ENCODE measurements around the gene TAS1R3. TPM values are rescaled to one million over a fixed set of nuclear protein-coding genes. Genes with fewer than 3 reads are reported as not detected.

The TAS1R3 gene
- total RNA-seq, 1 donor from 2014 or later = 0.50 TPM

- Histone ChIP-seq H4K20me1 (ENCODE audit: insufficient read depth, low read length) (peaks cover 48% of the 10 kb centered on the region), H3K9me3 (ENCODE audit: insufficient read depth, low read depth, low read length) (no peaks in the 10 kb centered on the region), H3K9ac (ENCODE audit: low read length) (no peak overlapping the region), H3K4me1 (ENCODE audit: insufficient read depth, low read length) (peaks cover 36% of the 10 kb centered on the region), H3K79me2 (ENCODE audit: insufficient read depth, low read length) (peaks cover 51% of the 10 kb centered on the region), H3K4me3 (ENCODE audit: insufficient read depth, low read depth, low read length) (no peak overlapping the region), H2AFZ (ENCODE audit: low read depth, low read length) (no peak overlapping the region), H3K27me3 (ENCODE audit: insufficient read depth, low read length) (no peaks in the 10 kb centered on the region), H3K4me2 (ENCODE audit: low read length) (peak overlapping the region; percentile 97), H3K27ac (ENCODE audit: low read depth, low read length) (no peak overlapping the region), H3K36me3 (ENCODE audit: insufficient read depth, low read length) (peaks cover 11% of the 10 kb centered on the region)
- no peak overlapping the region for H3K4me3 Mint-ChIP-seq (ENCODE audit: unreplicated experiment)
- no peak overlapping the region for H3K27ac Mint-ChIP-seq (ENCODE audit: unreplicated experiment)
- no peak for TF ChIP-seq EZH2 (IDR thresholded peaks at IDR 0.05; ENCODE audit: insufficient read depth, low read length)
- no peak for TF ChIP-seq CTCF (IDR thresholded peaks at IDR 0.05; ENCODE audit: insufficient read depth, low read depth, low read length)
- no peak for FAIRE-seq
- no peaks in the 10 kb centered on the region for H3K9me3 Mint-ChIP-seq (ENCODE audit: unreplicated experiment)
- H3K27me3 Mint-ChIP-seq (ENCODE audit: low read depth, unreplicated experiment) = peaks cover 2% of the 10 kb centered on the region
- H3K4me1 Mint-ChIP-seq (ENCODE audit: low read depth, unreplicated experiment) = peaks cover 20% of the 10 kb centered on the region
- H3K36me3 Mint-ChIP-seq (ENCODE audit: low read depth, unreplicated experiment) = peaks cover 6% of the 10 kb centered on the region
- no peak for DNase-seq (ENCODE audit: low read depth)
Measured at GRCh38 chr1:1355416-1355815, 24.3 kb downstream of the TAS1R3 start.

DNA sequence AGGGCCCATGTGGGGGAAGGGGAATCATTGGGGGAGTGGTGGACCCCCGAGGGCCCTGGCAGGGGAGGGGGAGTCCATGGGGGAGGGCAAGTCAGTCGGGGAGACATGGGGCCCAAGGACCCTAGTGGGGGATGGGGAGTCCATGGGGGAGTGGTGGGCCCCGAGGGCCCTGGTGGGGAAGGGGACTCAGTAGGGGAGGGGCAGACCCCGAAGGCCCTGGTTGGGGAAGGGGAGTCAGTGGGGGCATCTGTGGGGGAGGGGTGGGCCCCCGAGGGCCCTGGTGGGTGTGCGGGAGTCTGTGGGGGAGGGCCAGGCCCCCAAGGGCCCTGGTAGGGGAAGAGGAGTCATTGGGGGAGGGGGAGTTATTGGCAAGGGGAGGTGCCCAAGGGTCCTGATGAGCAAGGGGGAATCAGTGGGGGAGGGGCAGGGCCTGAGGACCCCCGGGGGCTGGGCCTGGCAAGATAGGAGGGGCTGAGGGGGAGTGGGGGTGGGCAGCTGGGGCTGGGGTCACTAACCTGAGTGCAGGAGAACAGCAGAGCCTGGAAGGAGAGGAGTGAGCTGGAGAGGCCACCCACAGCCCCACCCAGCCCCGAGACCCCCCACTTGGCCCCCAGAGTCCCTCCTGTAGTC, 25.2 kb downstream of the TAS1R3 start:
- Histone ChIP-seq H3K4me2 (ENCODE audit: low read length) (peak overlapping the region; percentile 97), H3K4me1 (ENCODE audit: insufficient read depth, low read length) (peaks cover 44% of the 10 kb centered on the region), H3K27me3 (ENCODE audit: insufficient read depth, low read length) (no peaks in the 10 kb centered on the region), H3K4me3 (ENCODE audit: insufficient read depth, low read depth, low read length) (peak overlapping the region; percentile 83), H3K9me3 (ENCODE audit: insufficient read depth, low read depth, low read length) (no peaks in the 10 kb centered on the region), H3K79me2 (ENCODE audit: insufficient read depth, low read length) (peaks cover 51% of the 10 kb centered on the region), H3K27ac (ENCODE audit: low read depth, low read length) (no peak overlapping the region), H3K9ac (ENCODE audit: low read length) (peak overlapping the region; percentile 95), H2AFZ (ENCODE audit: low read depth, low read length) (no peak overlapping the region), H4K20me1 (ENCODE audit: insufficient read depth, low read length) (peaks cover 48% of the 10 kb centered on the region), H3K36me3 (ENCODE audit: insufficient read depth, low read length) (peaks cover 11% of the 10 kb centered on the region)
- peak overlapping the region; percentile 83 for H3K4me3 Mint-ChIP-seq (ENCODE audit: unreplicated experiment)
- peaks cover 6% of the 10 kb centered on the region for H3K36me3 Mint-ChIP-seq (ENCODE audit: low read depth, unreplicated experiment)
- no peak overlapping the region for H3K27ac Mint-ChIP-seq (ENCODE audit: unreplicated experiment)
- H3K27me3 Mint-ChIP-seq (ENCODE audit: low read depth, unreplicated experiment) = peaks cover 2% of the 10 kb centered on the region
- TF ChIP-seq EZH2 (IDR thresholded peaks at IDR 0.05; ENCODE audit: insufficient read depth, low read length) (no peak), CTCF (IDR thresholded peaks at IDR 0.05; ENCODE audit: insufficient read depth, low read depth, low read length) (no peak)
- no peak for DNase-seq (ENCODE audit: low read depth)
- peaks cover 27% of the 10 kb centered on the region for H3K4me1 Mint-ChIP-seq (ENCODE audit: low read depth, unreplicated experiment)
- no peak for FAIRE-seq
- no peaks in the 10 kb centered on the region for H3K9me3 Mint-ChIP-seq (ENCODE audit: unreplicated experiment)

DNA sequence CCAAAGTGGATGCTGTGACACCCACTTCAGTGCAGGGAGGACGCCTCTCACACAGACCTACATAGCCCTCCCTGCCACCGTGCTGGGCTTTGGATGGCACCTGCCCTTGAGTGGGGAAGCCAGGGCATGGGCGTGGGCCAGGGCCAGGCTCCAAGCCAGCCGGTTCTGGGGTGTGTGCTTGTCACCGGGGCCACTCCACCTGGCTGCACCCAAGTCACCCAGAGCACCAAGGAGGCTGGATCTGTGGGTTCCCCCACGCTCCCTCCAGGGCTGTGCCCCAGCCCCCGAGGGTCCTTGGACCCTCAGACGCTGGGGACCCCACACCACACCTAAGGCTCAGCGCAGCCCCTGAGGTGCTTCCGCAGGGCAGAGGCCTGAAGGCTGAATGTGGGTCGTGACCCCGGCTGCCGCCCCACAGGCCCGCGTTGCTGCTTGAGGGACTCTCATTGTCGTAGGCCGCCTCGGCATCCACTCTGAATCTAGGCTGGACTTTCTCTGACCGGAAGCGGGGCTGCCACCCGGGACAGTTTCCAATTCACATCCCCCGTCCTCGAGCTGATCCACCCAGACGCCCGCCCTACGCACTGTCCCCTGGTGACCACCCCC, 25.8 kb downstream of the TAS1R3 start:
- Mint-ChIP-seq H3K27me3 (ENCODE audit: low read depth, unreplicated experiment) (peaks cover 2% of the 10 kb centered on the region), H3K4me1 (ENCODE audit: low read depth, unreplicated experiment) (peaks cover 27% of the 10 kb centered on the region), H3K27ac (ENCODE audit: unreplicated experiment) (peak overlapping the region; percentile 96), H3K9me3 (ENCODE audit: unreplicated experiment) (no peaks in the 10 kb centered on the region), H3K4me3 (ENCODE audit: unreplicated experiment) (peak overlapping the region; percentile 83), H3K36me3 (ENCODE audit: low read depth, unreplicated experiment) (peaks cover 6% of the 10 kb centered on the region)
- Histone ChIP-seq H3K9ac (ENCODE audit: low read length) (peak overlapping the region; percentile 95), H4K20me1 (ENCODE audit: insufficient read depth, low read length) (peaks cover 42% of the 10 kb centered on the region), H3K9me3 (ENCODE audit: insufficient read depth, low read depth, low read length) (no peaks in the 10 kb centered on the region), H3K27ac (ENCODE audit: low read depth, low read length) (peak overlapping the region; percentile 96), H3K4me3 (ENCODE audit: insufficient read depth, low read depth, low read length) (peak overlapping the region; percentile 83), H3K36me3 (ENCODE audit: insufficient read depth, low read length) (peaks cover 11% of the 10 kb centered on the region), H3K27me3 (ENCODE audit: insufficient read depth, low read length) (no peaks in the 10 kb centered on the region), H3K4me2 (ENCODE audit: low read length) (peak overlapping the region; percentile 97), H3K4me1 (ENCODE audit: insufficient read depth, low read length) (peaks cover 48% of the 10 kb centered on the region), H2AFZ (ENCODE audit: low read depth, low read length) (no peak overlapping the region), H3K79me2 (ENCODE audit: insufficient read depth, low read length) (peaks cover 51% of the 10 kb centered on the region)
- FAIRE-seq = no peak
- DNase-seq (ENCODE audit: low read depth) = no peak
- no peak for TF ChIP-seq EZH2 (IDR thresholded peaks at IDR 0.05; ENCODE audit: insufficient read depth, low read length)
- TF ChIP-seq CTCF (IDR thresholded peaks at IDR 0.05; ENCODE audit: insufficient read depth, low read depth, low read length) = no peak

Measured in astrocyte (in vitro differentiated cells and primary cell).